ENCODE results near the gene GPR12.
"Not testable (repeated sequence)": the region's sequence is repeated elsewhere in the genome, so short reads cannot be mapped to it uniquely, and the experiment has no call there.

The GPR12 gene

DNA sequence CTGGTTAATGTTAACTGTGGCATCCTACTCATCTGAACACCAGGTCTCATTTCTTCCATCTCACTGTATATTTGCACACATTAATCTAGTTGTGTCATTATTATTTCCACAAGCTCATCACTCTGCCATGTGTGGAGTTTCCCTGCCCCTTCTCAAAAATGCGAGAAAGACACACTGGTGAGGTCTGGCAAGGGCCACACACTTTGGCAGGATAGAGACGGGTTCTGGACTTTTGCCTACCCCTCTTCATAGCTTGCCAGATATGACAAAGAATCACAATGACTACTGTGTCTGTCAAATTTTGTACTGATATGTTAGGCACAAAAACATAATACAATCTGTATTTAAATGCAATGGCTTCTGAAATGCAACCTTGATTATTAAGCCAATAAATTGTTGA lies 12.9 kb downstream of the GPR12 start:
- DNase-seq, result no peak

GRCh38 chr13:26743971-26744370 lies 16.6 kb downstream of the GPR12 start:
- DNase-seq, result no peak

GRCh38 chr13:26742691-26743358 lies 17.8 kb downstream of the GPR12 start:
- DNase-seq, result no peak

GRCh38 chr13:26735677-26736076 lies 24.9 kb downstream of the GPR12 start:
- no peak for DNase-seq

GRCh38 chr13:26727633-26728032 lies 33.0 kb downstream of the GPR12 start:
- DNase-seq, result no peak

DNA sequence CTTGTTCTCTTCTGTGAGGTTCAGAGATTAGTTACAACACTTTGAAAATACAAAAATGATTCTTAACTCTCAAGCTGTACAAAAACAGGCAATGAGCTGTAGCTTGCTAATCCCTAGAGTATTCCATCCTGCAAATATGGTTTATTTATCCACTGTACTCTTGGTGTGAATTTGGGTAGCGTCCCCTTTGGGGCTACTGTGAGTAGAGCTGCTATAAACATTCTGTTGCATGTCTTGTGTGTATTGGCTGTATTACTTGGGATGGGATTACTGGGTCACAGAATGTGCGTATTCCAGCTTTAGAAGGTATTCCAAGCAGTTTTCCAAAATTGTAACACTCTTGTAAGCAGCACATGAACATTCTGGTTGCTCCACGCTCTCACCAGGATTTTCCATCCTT lies 33.5 kb downstream of the GPR12 start:
- DNase-seq, result no peak

DNA sequence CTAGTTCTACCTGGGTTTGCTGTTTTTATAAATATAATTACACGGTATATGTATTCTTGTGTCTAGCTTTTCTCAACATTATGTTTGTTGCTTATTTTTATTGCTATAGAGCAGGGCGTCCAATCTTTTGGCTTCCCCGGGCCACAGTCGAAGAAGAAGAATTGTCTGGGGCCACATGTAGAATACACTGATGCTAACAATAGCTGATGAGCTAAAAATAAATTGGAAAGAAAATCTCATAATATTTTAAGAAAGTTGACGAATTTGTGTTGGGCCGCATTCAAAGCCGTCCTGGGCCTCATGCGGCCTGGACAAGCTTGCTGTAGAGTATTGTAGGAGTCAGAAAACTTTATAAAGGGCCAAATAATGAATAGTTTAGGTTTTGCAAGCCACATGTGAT lies 33.9 kb downstream of the GPR12 start:
- no peak for DNase-seq

DNA sequence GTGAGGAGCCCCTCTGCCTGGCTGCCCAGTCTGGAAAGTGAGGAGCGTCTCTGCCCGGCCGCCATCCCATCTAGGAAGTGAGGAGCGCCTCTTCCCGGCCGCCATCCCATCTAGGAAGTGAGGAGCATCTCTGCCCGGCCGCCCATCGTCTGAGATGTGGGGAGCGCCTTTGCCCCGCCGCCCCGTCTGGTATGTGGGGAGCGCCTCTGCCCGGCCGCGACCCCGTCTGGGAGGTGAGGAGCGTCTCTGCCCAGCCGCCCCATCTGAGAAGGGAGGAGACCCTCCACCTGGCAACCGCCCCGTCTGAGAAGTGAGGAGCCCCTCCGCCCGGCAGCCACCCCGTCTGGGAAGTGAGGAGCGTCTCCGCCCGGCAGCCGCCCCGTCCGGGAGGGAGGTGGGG lies 37.0 kb downstream of the GPR12 start:
- DNase-seq, result not testable (repeated sequence)

DNA sequence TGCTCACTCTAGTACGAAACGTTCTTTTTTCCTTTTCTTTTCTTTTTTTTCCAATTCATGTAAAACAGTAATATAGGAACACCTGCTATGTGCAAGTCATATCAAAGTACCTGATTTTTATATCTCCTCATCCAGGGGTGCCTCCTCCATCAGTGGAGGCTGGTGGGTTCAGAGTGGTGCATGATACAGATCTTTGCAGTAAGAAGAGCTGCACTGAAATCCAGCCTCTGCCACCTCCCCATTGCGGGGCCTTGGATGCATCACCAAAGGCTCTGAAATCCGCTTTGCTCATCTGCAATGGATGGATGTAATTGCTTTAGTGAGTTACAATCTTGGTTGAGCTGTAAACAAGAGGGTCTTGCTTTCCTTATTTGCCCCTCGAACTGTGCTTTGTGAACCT lies 38.3 kb downstream of the GPR12 start:
- DNase-seq, result no peak

DNA sequence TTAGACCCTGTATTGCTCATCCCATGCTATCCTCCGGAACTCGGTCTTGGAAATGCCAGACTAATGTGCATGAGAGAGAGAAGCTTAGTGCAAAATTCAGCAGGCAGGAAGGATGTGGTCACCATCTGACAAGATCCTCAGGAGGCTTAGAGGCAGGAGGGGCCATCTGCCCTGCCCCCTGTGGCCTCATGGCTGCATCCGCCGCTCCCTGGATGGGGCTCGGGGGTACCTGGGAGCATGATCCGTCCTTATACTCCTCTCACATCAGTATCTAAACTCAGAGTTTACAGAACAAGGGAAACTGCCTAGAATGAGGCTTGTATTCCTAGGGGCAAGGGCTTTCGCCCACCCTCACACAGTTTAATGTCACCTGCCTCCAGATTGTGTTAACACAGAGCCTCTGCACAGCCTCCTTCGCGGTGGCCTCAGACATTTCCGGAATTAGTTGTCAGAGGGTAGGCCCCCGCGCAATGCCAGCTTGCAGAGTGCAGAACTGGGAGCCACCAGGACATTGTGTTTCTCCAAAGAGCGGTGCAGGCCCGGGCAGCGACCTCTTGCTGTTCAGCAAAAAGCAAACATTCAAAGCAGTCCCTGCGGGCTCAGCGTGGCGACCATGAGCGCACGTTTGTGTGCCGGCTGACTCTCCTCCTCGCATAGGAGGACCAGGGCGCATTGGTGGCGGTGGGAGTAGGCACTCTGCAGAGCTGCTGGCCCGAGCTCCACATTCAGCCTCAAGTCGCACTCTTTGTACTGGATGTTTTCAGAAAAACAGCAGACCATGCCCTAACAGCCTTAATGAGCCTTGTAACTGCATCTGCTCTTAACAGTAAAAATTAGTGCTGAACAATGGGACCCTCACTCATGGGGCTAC lies 39.1 kb downstream of the GPR12 start:
- DNase-seq, result peak in 2 of 14 donors; percentile 12 to 71

DNA sequence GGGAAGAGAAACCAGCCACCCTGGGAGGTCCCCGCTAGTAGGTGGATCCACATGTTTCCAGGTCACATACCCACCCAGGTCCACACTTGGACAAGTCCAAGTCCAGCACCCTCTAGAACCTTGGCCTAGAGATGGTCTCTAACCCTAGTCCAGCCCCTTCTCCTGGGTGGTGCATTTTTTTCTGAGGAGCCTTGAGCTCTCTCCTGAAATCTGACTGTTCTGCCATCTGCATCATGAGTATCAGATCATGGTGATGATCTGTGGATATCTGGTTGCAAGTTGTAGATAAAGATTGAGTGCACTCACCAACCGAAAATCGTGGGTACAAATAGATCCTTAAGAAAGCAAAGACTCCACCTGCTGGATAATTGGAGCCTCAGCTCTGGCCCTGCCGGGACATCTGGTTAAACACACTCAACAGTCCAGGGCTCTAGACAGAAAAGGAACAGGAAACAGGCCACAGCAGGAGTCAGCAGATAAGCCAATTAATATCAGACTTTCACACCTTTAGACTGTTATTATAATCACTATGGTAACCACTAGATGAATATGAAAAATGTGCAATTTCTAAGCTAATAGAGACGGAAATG lies 41.1 kb downstream of the GPR12 start:
- DNase-seq, result peak in 1 of 14 donors; percentile 33

DNA sequence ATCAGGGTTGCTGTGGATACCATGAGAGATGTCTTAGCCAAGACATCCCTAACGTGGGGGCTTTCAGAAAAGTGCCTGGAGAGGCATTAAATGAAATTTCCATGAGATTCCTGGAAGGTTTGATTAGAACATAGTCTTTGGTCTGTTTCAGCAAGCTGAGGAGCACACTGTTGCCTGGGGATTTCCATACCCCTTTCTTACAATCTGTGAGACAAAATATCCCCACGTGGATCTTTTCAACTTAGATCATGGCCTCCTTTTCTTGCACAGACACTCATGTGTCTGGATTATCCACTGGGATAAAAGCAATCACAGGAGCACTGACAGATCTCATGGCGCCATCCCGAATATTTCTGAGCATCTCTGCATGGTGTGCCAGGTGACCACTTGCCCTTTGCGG lies 41.7 kb downstream of the GPR12 start:
- DNase-seq, result no peak

DNA sequence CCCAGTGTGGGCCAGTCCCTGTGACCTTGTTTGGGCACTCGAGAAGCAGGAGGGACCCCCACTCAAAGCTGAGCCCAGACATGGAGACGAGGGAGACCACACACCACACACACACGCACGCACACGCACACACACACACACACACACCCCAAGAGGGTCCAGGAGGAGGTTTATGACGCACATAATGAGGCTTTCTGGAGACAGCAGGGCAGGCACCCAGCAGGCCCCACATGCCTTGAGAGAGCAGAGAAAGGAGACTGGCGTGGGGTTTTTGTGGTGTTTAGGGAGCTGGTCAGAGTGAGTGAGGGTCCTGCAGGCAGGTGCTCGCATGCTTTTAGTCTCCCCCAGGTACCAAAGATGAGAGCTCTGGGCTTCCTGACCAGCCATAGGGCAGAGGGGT lies 42.4 kb downstream of the GPR12 start:
- DNase-seq, result no peak

GRCh38 chr13:26716984-26717383 lies 43.6 kb downstream of the GPR12 start:
- no peak for DNase-seq

GRCh38 chr13:26713341-26713740 lies 47.2 kb downstream of the GPR12 start:
- no peak for DNase-seq

- no peak for DNase-seq
Measured at GRCh38 chr13:26711211-26711610, 49.4 kb downstream of the GPR12 start.

DNA sequence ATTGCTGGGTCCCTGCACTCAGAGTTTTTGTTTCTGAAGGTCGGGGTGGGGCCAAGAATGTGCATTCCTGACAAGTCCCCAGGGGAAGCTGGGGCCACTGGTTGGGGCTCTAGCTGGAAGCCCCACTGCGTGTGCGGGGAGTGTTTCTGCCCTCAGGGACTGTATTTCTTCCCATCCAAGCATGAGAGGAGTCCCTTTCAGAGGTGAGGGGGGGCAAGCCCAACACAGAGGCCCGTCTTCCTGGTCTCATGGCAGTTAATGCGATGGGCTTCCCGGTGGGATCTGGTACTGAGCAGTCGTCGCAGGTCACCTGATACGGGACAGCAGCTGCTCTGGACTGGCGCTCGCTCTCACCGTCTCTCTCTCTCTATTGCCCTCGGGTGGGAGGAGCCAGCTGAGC lies 50.4 kb downstream of the GPR12 start:
- DNase-seq, result no peak

GRCh38 chr13:26709461-26709860 lies 51.1 kb downstream of the GPR12 start:
- no peak for DNase-seq

DNA sequence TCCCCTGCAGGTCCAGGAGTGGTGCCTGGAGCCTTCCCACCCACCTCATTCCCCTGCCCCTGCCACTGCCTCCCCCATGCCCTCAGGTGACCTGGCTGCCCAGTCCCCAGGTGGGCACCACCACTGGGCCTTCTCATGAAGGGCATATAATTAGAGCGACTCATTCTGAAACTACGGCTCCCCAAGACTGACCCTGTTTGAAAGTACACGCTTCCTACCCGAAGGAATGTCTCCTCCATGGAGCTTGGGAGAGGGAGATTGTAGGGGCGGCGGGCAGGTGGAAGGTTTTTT lies 52.6 kb downstream of the GPR12 start:
- no peak for DNase-seq

DNA sequence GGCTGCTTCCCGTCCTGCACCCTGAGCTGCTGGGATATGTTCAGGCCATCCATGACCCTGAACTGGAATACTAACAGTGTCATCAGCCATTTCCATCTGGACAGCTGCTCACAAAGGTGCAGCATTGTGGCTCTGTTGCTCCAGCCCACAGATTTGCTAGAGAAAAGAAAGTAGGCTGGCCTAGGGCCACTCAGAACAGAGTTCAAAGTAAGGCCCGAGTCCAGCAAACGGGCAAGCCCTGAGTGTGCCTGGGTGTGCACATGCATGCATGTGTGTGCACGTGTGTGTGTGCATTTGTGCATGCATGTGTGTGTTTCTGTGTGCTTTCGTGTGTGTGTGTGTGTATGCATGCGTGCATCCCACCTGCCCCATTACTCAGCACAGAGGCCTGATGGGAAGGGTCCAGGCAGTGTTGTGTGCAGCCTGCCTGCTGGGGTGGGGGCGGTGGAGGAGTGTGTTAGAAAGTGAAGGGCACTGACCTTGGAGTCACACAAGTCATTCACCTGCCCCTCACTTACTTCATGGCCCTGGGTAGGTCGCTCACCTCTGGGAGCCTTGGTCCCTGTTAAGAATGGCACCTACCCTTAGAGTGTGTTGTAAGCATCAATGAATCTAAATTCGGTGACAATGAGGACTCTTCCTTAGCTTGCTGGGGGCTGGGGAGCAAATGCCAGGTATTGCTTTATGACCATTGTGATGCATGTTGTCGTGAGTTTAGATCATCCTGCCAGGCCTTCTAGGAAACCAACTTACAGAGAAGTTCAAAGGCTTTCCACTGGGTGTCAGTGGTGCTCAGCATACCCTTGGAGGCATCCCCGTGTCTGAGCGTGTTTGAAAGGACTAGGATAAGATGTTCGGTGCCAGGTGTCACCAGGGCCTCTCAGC lies 53.2 kb downstream of the GPR12 start:
- peak in 6 of 14 donors; percentile 7 to 44 (median 17) for DNase-seq

DNA sequence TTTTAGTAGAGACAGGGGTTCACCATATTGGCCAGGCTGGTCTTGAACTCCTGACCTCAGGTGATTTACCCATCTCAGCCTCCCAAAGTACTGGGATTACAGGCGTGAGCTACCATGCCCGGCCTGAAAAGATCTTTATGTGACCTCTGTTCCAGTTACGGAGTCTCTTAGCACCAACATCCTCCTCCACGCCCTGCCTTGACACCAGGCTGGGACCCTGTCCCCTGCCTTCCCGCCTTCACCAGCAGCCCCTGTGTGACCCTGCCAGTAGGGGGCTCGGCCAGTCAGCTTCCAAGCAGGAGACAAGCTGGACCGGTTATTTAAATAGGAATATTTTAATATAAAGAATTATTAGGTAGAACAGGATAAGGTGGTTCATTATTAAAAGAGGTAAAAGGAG lies 54.2 kb downstream of the GPR12 start:
- no peak for DNase-seq

GRCh38 chr13:26705536-26705935 lies 55.0 kb downstream of the GPR12 start:
- no peak for DNase-seq

Measured in C1 segment of cervical spinal cord (tissue), 14 donors.